GM23338 (cell line): ENCODE measurements around the gene TUBGCP2.

Source experiments
- CREB1 ChIP-seq: fragments of 250-450 bp; sonication (Bioruptor Pico); IDR thresholded peaks from 2 replicates; pipeline ENCODE4 v1.5.0; 2020; ENCODE audit warnings: low read depth, mild to moderate bottlenecking, moderate library complexity
- CTCF ChIP-seq, 2 experiments: fragments of 200-600 bp in 1 of 2; sonication (generic) in 1 of 2; conservative IDR thresholded peaks; 2 replicates each; pipeline versions ENCODE4 v1.5.1 to v1.6.1; 2016 to 2017; ENCODE audit warnings: antibody characterized with exemption in 2 of 2, low read depth in 2 of 2, mild to moderate bottlenecking in 2 of 2, moderate library complexity in 1 of 2

DNA sequence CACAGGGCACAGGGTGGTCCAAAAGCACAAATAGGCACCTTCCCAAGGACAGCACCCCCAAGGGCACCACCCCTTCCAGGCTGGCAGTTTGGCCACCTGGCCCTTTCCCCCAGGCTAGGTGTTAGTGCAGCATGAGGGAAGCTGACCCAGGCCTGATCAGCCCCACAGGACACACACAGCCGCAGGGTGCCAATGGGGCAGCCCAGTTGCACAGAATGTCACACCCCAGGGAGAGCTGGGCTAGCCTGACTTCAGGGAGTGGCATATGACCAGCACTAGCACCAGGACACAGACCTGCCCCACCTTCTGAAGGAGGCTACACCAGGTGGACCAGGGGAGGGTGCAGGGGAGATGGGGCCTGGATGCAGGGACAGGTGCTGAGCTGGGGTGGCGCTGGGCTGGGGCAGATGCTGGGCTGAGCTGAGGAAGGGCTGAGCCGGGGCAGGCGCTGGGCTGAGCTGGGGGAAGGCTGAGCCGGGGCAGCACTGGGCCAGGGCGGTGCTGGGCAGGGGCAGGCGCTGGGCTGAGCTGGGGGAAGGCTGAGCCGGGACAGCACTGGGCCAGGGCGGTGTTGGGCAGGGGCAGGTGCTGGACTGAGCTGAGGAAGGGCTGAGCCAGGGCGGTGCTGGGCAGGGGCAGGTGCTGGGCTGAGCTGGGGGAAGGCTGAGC, 28.1 kb downstream of the TUBGCP2 start:
- TF ChIP-seq CTCF (conservative IDR thresholded peaks at IDR 0.05; ENCODE audit: low read depth in 2 of 2) (no peak), CREB1 (no peak)
